Activated CD4-positive, alpha-beta T cell treated with anti-CD3 and anti-CD28 coated beads, Interleukin-2, amount 10 ng/mL, durations not matched to agents 7 days and 5 days (primary cell): Measurements from ENCODE around the gene RTKN. TPM values are rescaled to one million over a fixed set of nuclear protein-coding genes. Genes with fewer than 3 reads are reported as not detected.

Source experiments
- CTCF ChIA-PET: fragments of 350-600 bp; sonication (Branson Sonifier 250); formaldehyde crosslinking; loops from one replicate; lab custom pipeline; 2021; ENCODE audit warnings: antibody characterized with exemption; lab: Charles Lee
- POLR2A ChIA-PET: fragments of 350-600 bp; sonication (Branson Sonifier 250); formaldehyde crosslinking; loops from one replicate; lab custom pipeline; 2021; ENCODE audit warnings: antibody characterized with exemption; lab: Charles Lee
- DNase-seq: peaks from one replicate; pipeline ENCODE4 v3.0.0-alpha.2; 2020
- H3K27ac Mint-ChIP-seq: one replicate; pipeline ENCODE4 v1.8.0; 2021; ENCODE audit warnings: mild to moderate bottlenecking, moderate library complexity, mixed read lengths
- H3K27me3 Mint-ChIP-seq: one replicate; pipeline ENCODE4 v1.8.0; 2021; ENCODE audit warnings: mixed read lengths
- H3K36me3 Mint-ChIP-seq: one replicate; pipeline ENCODE4 v1.8.0; 2021; ENCODE audit warnings: low read depth, mixed read lengths
- H3K4me1 Mint-ChIP-seq: one replicate; pipeline ENCODE4 v1.8.0; 2021; ENCODE audit warnings: mixed read lengths
- H3K4me3 Mint-ChIP-seq: one replicate; pipeline ENCODE4 v1.8.0; 2021; ENCODE audit warnings: mild to moderate bottlenecking, moderate library complexity, mixed read lengths
- H3K9me3 Mint-ChIP-seq: one replicate; pipeline ENCODE4 v1.8.0; 2021; ENCODE audit warnings: mixed read lengths
- total RNA-seq, 2 experiments: library from RNA; stranded (reverse); gene quantifications; one replicate each; pipeline ENCODE4 v1.2.3, GENCODE V29; 2021

Gene RTKN
- total RNA-seq, 2 experiments from 2014 or later = 0.62 to 0.82 TPM

DNA sequence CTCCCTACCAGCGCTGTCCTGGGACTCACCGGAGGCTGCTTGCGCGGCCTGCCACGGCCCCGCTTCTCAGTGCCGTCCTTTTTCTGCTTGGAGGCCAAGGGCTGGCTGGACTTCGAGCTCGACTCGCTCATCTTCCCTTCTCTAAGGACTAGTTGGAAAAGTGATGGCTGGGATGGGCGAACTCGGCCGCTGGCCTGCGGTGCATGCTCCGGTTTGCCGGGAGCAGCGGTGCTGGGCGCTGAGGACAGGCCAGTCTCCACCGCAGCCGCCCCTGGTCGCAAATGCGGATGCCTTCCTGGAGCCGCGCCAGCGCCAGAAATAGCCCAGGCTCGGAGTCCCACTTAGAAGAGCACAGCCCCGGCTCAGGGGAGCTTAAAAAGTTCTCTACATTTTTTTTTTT is 23.4 kb downstream of the RTKN start:
- Mint-ChIP-seq H3K4me1 (peaks cover 49% of the 10 kb centered on the region), H3K4me3 (no peak overlapping the region), H3K9me3 (no peaks in the 10 kb centered on the region), H3K27ac (no peak overlapping the region), H3K36me3 (peaks cover 12% of the 10 kb centered on the region), H3K27me3 (peaks cover 2% of the 10 kb centered on the region)
- no peak for DNase-seq
- ChIA-PET CTCF (interaction anchor here (0.6 kb wide), 2 partner anchors 11 to 219 kb away, joined by 3 read pairs; no protein-coding TSS in a partner anchor), POLR2A (no interaction called here)

- Mint-ChIP-seq H3K9me3 (no peaks in the 10 kb centered on the region), H3K4me1 (peaks cover 47% of the 10 kb centered on the region), H3K27ac (peak overlapping the region; percentile 19), H3K27me3 (peaks cover 2% of the 10 kb centered on the region), H3K4me3 (no peak overlapping the region), H3K36me3 (peaks cover 6% of the 10 kb centered on the region)
- no peak for DNase-seq
- ChIA-PET CTCF (no interaction called here), POLR2A (no interaction called here)
Observed at GRCh38 chr2:74417763-74418162, 24.0 kb downstream of the RTKN start.

- peaks cover 5% of the 10 kb centered on the region for H3K36me3 Mint-ChIP-seq
- no peak for DNase-seq
- peaks cover 2% of the 10 kb centered on the region for H3K27me3 Mint-ChIP-seq
- peak overlapping the region; percentile 19 for H3K27ac Mint-ChIP-seq
- ChIA-PET CTCF (no interaction called here), POLR2A (no interaction called here)
- H3K4me3 Mint-ChIP-seq = no peak overlapping the region
- H3K4me1 Mint-ChIP-seq = peaks cover 43% of the 10 kb centered on the region
- H3K9me3 Mint-ChIP-seq = no peaks in the 10 kb centered on the region
Observed at GRCh38 chr2:74417197-74417596, 24.5 kb downstream of the RTKN start.

- Mint-ChIP-seq H3K4me3 (no peak overlapping the region), H3K9me3 (no peaks in the 10 kb centered on the region), H3K27ac (peak overlapping the region; percentile 19), H3K36me3 (peaks cover under 1% of the 10 kb centered on the region), H3K27me3 (peaks cover 2% of the 10 kb centered on the region), H3K4me1 (peaks cover 38% of the 10 kb centered on the region)
- POLR2A ChIA-PET = no interaction called here
- CTCF ChIA-PET = interaction anchor here (1.4 kb wide), 1 partner anchor 25 kb away, joined by 3 read pairs; no protein-coding TSS in a partner anchor
- no peak for DNase-seq
Observed at GRCh38 chr2:74416778-74417177, 25.0 kb downstream of the RTKN start.

- POLR2A ChIA-PET = no interaction called here
Observed at GRCh38 chr2:74415762-74416395, 25.9 kb downstream of the RTKN start.

GRCh38 chr2:74414881-74415761 is 26.6 kb downstream of the RTKN start:
- POLR2A ChIA-PET = no interaction called here
- CTCF ChIA-PET = interaction anchor here (1.4 kb wide), 1 partner anchor 23 kb away, joined by 3 read pairs; no protein-coding TSS in a partner anchor

More at GRCh38 chr2:74415762-74416395, 25.9 kb downstream of the RTKN start:
- H3K27me3 Mint-ChIP-seq = peaks cover 2% of the 10 kb centered on the region
- peak overlapping the region; percentile 69 for H3K4me3 Mint-ChIP-seq
- H3K9me3 Mint-ChIP-seq = no peaks in the 10 kb centered on the region
- no peak for DNase-seq
- H3K27ac Mint-ChIP-seq = peak overlapping the region; percentile 84
- no peaks in the 10 kb centered on the region for H3K36me3 Mint-ChIP-seq
- peaks cover 33% of the 10 kb centered on the region for H3K4me1 Mint-ChIP-seq
- CTCF ChIA-PET = interaction anchor here (1.4 kb wide), 1 partner anchor 24 kb away, joined by 3 read pairs; no protein-coding TSS in a partner anchor

GRCh38 chr2:74414441-74414840 is 27.3 kb downstream of the RTKN start:
- H3K4me3 Mint-ChIP-seq = peak overlapping the region; percentile 48
- H3K9me3 Mint-ChIP-seq = no peaks in the 10 kb centered on the region
- ChIA-PET POLR2A (no interaction called here), CTCF (interaction anchor here (0.8 kb wide), 1 partner anchor 15 kb away, joined by 3 read pairs; no protein-coding TSS in a partner anchor)
- peaks cover 23% of the 10 kb centered on the region for H3K4me1 Mint-ChIP-seq
- DNase-seq = no peak
- H3K27me3 Mint-ChIP-seq = peaks cover 1% of the 10 kb centered on the region
- no peaks in the 10 kb centered on the region for H3K36me3 Mint-ChIP-seq
- no peak overlapping the region for H3K27ac Mint-ChIP-seq

More at GRCh38 chr2:74414881-74415761, 26.6 kb downstream of the RTKN start:
- Mint-ChIP-seq H3K4me1 (peaks cover 27% of the 10 kb centered on the region), H3K27ac (peak overlapping the region; percentile 84), H3K36me3 (no peaks in the 10 kb centered on the region), H3K4me3 (peak overlapping the region; percentile 69), H3K9me3 (no peaks in the 10 kb centered on the region), H3K27me3 (no peaks in the 10 kb centered on the region)
- DNase-seq = peak; percentile 13

GRCh38 chr2:74413001-74413698 is 28.6 kb downstream of the RTKN start:
- peaks cover 23% of the 10 kb centered on the region for H3K4me1 Mint-ChIP-seq
- H3K9me3 Mint-ChIP-seq = no peaks in the 10 kb centered on the region
- no peak overlapping the region for H3K27ac Mint-ChIP-seq
- ChIA-PET CTCF (interaction anchor here (1.1 to 1.3 kb wide), 3 partner anchors 9 to 78 kb away, joined by 3 read pairs; no protein-coding TSS in a partner anchor), POLR2A (no interaction called here)
- H3K27me3 Mint-ChIP-seq = peaks cover 7% of the 10 kb centered on the region
- DNase-seq = no peak
- no peaks in the 10 kb centered on the region for H3K36me3 Mint-ChIP-seq
- no peak overlapping the region for H3K4me3 Mint-ChIP-seq

DNA sequence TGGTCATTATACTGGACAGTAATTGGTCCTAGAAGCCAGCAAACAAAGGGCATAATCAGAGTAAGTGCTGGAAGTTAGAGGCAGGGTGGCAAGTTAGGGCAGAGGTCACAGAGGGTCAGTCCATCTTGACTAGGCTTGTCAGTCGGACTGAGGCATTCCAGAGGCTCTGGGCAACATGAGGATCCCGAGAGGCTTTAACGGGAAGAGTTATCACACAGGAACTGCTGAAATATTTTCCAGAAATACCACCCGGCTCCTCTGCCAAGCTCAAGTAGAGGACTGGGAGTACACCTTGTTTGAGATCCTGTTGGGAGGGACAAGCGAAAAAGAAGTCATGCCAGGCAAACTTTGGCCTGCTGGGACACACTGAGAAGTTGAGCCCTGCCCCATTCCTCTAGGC is 34.1 kb downstream of the RTKN start:
- no peak overlapping the region for H3K4me3 Mint-ChIP-seq
- no peaks in the 10 kb centered on the region for H3K36me3 Mint-ChIP-seq
- CTCF ChIA-PET = interaction anchor here (0.6 to 1.4 kb wide), 3 partner anchors 11 to 50 kb away, joined by 3 to 4 read pairs (median 3); no protein-coding TSS in a partner anchor

DNA sequence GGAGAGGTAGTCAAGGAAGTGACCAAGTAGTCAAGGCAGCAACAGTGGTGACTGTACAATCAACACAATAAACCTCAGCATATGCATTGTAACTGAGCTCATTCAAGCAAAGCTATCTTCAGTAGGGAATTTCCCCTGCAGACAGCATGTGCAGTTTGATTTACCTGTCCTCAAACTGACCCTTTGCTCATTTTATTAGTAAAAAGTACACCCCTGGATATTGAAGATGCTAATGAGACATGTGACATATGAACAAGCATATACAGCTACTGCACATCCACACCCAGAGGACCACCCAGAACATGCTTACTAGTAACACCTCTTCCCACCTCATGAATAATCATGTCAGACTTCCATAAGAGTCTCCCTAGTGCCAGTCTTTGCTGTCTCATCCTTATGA is 35.7 kb downstream of the RTKN start:
- Mint-ChIP-seq H3K27ac (no peak overlapping the region), H3K27me3 (peaks cover 21% of the 10 kb centered on the region), H3K36me3 (no peaks in the 10 kb centered on the region), H3K4me1 (peaks cover 2% of the 10 kb centered on the region), H3K9me3 (no peaks in the 10 kb centered on the region), H3K4me3 (no peak overlapping the region)
- no peak for DNase-seq
- ChIA-PET CTCF (interaction anchor here (0.8 kb wide), 1 partner anchor 15 kb away, joined by 3 read pairs; the partner anchor contains the start of genes C2orf81 and WDR54), POLR2A (no interaction called here)

More for the DNA sequence above, 34.1 kb downstream of the RTKN start:
- Mint-ChIP-seq H3K27ac (no peak overlapping the region), H3K4me1 (peaks cover 2% of the 10 kb centered on the region), H3K9me3 (no peaks in the 10 kb centered on the region), H3K27me3 (peaks cover 18% of the 10 kb centered on the region)
- POLR2A ChIA-PET = no interaction called here
- no peak for DNase-seq

- H3K27ac Mint-ChIP-seq = no peak overlapping the region
- no peaks in the 10 kb centered on the region for H3K9me3 Mint-ChIP-seq
- H3K4me3 Mint-ChIP-seq = no peak overlapping the region
- POLR2A ChIA-PET = no interaction called here
- peaks cover 8% of the 10 kb centered on the region for H3K4me1 Mint-ChIP-seq
- peaks cover 9% of the 10 kb centered on the region for H3K27me3 Mint-ChIP-seq
- CTCF ChIA-PET = interaction anchor here (0.6 to 1.6 kb wide), 4 partner anchors 9 to 209 kb away, joined by 3 to 5 read pairs (median 3); no protein-coding TSS in a partner anchor
- H3K36me3 Mint-ChIP-seq = no peaks in the 10 kb centered on the region
- no peak for DNase-seq
Observed at GRCh38 chr2:74401891-74402290, 39.8 kb downstream of the RTKN start.

DNA sequence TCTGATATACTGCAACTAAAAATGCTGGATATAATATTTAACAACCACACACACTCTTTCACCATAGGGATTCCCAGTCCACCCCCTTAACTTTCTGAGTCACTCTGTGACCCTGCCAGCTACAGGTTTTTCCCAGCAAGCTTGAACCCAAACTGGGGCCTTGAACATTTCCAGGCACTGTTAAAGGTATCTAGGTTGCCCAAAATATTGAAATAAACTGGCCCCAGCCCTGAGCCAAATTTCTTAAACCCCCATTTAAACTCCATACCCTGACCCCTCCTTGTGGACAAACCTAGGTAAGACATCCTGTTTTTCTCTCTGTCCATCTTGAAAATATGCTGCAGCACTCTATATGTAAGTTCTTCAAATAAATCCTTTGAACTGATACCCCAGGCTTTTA is 42.0 kb downstream of the RTKN start:
- Mint-ChIP-seq H3K36me3 (no peaks in the 10 kb centered on the region), H3K4me1 (peaks cover 6% of the 10 kb centered on the region), H3K4me3 (no peak overlapping the region), H3K27ac (no peak overlapping the region), H3K9me3 (no peaks in the 10 kb centered on the region), H3K27me3 (peaks cover 7% of the 10 kb centered on the region)
- CTCF ChIA-PET = interaction anchor here (0.8 to 2.1 kb wide), 6 partner anchors 8 to 186 kb away, joined by 3 to 5 read pairs (median 3); no protein-coding TSS in a partner anchor
- peak; percentile 46 for DNase-seq
- POLR2A ChIA-PET = no interaction called here
